Right lobe of liver (tissue), 6 donors: ENCODE data around the gene FNIP2. TPM values are rescaled to one million over a fixed set of nuclear protein-coding genes. Genes with fewer than 3 reads are reported as not detected.
A peak's percentile ranks its signal among the peaks of the same experiment; 100 is the strongest.

Experiments used
- ATAC-seq, 4 donors: fragments of 200-7000 bp; cut with Tn5 transposase; one replicate each; pipeline ENCODE4 v1.9.1; 2020; ENCODE audit warnings: mild to moderate bottlenecking in 4 of 4, moderate library complexity in 4 of 4
- DNase-seq, 3 donors: peaks; one replicate each; pipeline ENCODE4 v3.0.0-alpha.2; 2020
- H3K27ac ChIP-seq, 3 donors: fragments of 200-600 bp; one replicate each; pipeline ENCODE4 v1.8.0; 2022
- H3K27me3 ChIP-seq, 2 donors: fragments of 200-600 bp; one replicate each; pipeline ENCODE4 v1.8.0; 2022
- H3K36me3 ChIP-seq, 4 donors: fragments of 200-600 bp; sonication (generic) in 1 of 4; one replicate each; pipeline versions ENCODE4 v1.5.1 to v1.8.0; 2017 to 2022; ENCODE audit warnings: control low read depth in 1 of 4
- H3K4me1 ChIP-seq, 4 donors: fragments of 200-600 bp; sonication (generic) in 1 of 4; one replicate each; pipeline versions ENCODE4 v1.5.1 to v1.8.0; 2017 to 2022; ENCODE audit warnings: control low read depth in 1 of 4
- H3K4me3 ChIP-seq, 3 donors: fragments of 200-600 bp; one replicate each; pipeline ENCODE4 v1.8.0; 2022
- H3K9me3 ChIP-seq, 4 donors: fragments of 200-600 bp; sonication (generic) in 1 of 4; one replicate each; pipeline versions ENCODE4 v1.5.1 to v1.8.0; 2017 to 2022; ENCODE audit warnings: control low read depth in 1 of 4
- POLR2A ChIP-seq: fragments of 450-650 bp; IDR thresholded peaks from one replicate; pipeline ENCODE4 v1.6.1; 2017; ENCODE audit warnings: antibody characterized with exemption, mild to moderate bottlenecking
- WGBS: methylation state at CpG from one replicate; pipeline ENCODE4 v1.1.6; 2018; ENCODE audit warnings: low coverage, low lambda C conversion rate; ENCODE audit not compliant: insufficient coverage; ENCODE audit errors: missing lambda C conversion rate; 5-methylcytosine and 5-hydroxymethylcytosine counted together
- intact Hi-C, 2 donors: fragments of 100-400 bp; cut with DNase I; formaldehyde crosslinking; loops; one replicate each; pipeline versions ENCODE4 v1.11.2 to v1.14.1; 2022
- total RNA-seq, 6 experiments: library from RNA; depleted of rRNA in 2 of 6; stranded (reverse); fragments of >200 nt in 2 of 6; fragmentation: NEBNext Ultra II Directional in 3 of 6; extraction: Animal tissue kit (Norgen Biotek cat#: 25700) in 3 of 6; gene quantifications; one replicate each; pipeline versions ENCODE4 v1.1.0 to v1.2.4, GENCODE V29; 2016 to 2023
- TF ChIP-seq, protein P1 (sequence below), 4 donors: fragments of 200-600 bp in 3 of 4; fragments of 450-650 bp in 1 of 4; IDR thresholded peaks; one replicate each; pipeline versions ENCODE4 v1.5.1 to v1.8.0; 2016 to 2022; ENCODE audit warnings: antibody characterized with exemption in 4 of 4, mild to moderate bottlenecking in 2 of 4
- donor health status: DM: no; HTN: yes; CAD: no.
- donor health status: DM: no; HTN: no; CAD: no.
- donor health status: DM: no; HTN: no; CAD: no.
- donor health status: DM: no; HTN: yes; CAD: no.
- donor health status: DM: no; HTN: yes; CAD: no.

Gene FNIP2
- total RNA-seq, 6 experiments from 2014 or later = 34.2 to 67.4 (median 37.8) TPM

DNA sequence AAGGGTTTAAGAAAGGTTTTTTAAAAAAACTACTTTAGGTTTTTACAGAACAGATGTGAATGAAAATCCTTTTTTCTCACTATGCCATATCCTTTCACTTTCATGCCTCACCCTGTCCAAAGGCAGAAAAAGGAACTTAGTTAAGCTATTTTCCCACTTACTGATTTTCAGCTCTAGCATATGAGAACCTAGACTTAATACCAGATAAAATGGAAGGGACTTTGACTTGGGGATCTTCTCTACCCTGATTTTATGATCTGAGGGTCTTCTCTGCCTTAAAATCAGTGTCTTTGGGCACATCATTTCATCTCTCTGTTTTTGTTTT, 42.4 kb downstream of the FNIP2 start:
- no peaks in the 10 kb centered on the region for H3K9me3 ChIP-seq
- ATAC-seq (no peak), DNase-seq (no peak)
- peak overlapping the region; percentile 0 to 62 (median 44) for H3K27ac ChIP-seq
- peaks cover 0 to 69% (median 17%) of the 10 kb centered on the region in 4 donors for H3K4me1 ChIP-seq
- intact Hi-C loops = no loop called here
- no peaks in the 10 kb centered on the region for H3K27me3 ChIP-seq
- TF ChIP-seq, protein P1, sequence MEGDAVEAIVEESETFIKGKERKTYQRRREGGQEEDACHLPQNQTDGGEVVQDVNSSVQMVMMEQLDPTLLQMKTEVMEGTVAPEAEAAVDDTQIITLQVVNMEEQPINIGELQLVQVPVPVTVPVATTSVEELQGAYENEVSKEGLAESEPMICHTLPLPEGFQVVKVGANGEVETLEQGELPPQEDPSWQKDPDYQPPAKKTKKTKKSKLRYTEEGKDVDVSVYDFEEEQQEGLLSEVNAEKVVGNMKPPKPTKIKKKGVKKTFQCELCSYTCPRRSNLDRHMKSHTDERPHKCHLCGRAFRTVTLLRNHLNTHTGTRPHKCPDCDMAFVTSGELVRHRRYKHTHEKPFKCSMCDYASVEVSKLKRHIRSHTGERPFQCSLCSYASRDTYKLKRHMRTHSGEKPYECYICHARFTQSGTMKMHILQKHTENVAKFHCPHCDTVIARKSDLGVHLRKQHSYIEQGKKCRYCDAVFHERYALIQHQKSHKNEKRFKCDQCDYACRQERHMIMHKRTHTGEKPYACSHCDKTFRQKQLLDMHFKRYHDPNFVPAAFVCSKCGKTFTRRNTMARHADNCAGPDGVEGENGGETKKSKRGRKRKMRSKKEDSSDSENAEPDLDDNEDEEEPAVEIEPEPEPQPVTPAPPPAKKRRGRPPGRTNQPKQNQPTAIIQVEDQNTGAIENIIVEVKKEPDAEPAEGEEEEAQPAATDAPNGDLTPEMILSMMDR (IDR thresholded peaks at IDR 0.05) = no peak
- TF ChIP-seq POLR2A = no peak
- H3K36me3 ChIP-seq = no peaks in the 10 kb centered on the region
- no peak overlapping the region for H3K4me3 ChIP-seq

DNA sequence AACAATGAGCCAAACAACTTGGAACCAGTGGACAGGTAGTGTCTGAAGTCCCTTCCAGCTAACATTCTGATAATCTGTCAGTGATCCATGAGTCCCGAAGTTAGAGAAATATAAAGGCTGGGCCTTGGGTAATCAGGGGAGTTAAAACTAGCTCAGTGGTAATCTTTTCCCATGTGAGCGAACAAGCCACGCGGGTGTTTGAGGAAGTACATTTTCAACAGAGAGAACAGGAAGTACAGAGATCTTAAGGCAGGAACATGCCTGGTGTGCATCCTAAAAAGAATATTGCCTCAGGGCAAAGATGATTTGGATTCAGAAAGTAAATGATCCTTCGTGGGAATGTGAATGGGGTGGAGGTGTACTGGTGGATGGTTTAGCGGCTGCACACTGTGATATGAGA, 42.9 kb downstream of the FNIP2 start:
- 30% methylated on average over 6 of the region's 6 CpGs for WGBS
- peak; percentile 10 to 22 (median 18) for ATAC-seq
- Histone ChIP-seq H3K27me3 (no peaks in the 10 kb centered on the region), H3K4me3 (no peak overlapping the region), H3K4me1 (peaks cover 0 to 69% (median 17%) of the 10 kb centered on the region in 4 donors), H3K36me3 (no peaks in the 10 kb centered on the region), H3K9me3 (no peaks in the 10 kb centered on the region), H3K27ac (peak overlapping the region; percentile 0 to 62 (median 44))
- TF ChIP-seq, protein P1 (IDR thresholded peaks at IDR 0.05) = peak in 1 of 4 donors; percentile 8
- TF ChIP-seq POLR2A = no peak
- no peak for DNase-seq
- intact Hi-C loops = no loop called here

DNA sequence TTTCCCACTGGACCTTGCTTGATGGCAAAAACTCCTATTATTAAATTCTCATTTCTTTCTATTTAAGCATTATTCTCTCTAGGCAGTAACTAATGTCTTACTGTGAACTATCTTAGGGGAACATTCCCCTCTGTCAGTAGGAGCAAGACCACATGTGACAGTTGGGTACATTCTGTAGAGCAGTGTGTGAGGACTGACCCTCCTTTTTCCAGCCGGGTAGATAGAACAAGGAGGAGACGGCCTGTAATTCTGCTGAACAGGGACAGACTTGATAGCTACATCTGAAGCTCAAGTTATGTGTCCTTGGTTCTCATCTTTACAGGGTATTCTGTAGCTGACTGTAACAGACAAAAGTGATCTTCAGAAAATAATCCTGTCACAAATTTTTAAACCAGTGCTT, 43.3 kb downstream of the FNIP2 start:
- Histone ChIP-seq H3K4me3 (no peak overlapping the region), H3K9me3 (no peaks in the 10 kb centered on the region), H3K27me3 (no peaks in the 10 kb centered on the region), H3K4me1 (peaks cover 0 to 69% (median 17%) of the 10 kb centered on the region in 4 donors), H3K36me3 (no peaks in the 10 kb centered on the region), H3K27ac (peak overlapping the region in 2 of 3 donors; percentile 6 to 28)
- DNase-seq (no peak), ATAC-seq (no peak)
- TF ChIP-seq POLR2A = no peak
- TF ChIP-seq, protein P1 (IDR thresholded peaks at IDR 0.05) = no peak
- intact Hi-C loops = no loop called here
- WGBS = 37% methylated on average over 2 of the region's 2 CpGs

DNA sequence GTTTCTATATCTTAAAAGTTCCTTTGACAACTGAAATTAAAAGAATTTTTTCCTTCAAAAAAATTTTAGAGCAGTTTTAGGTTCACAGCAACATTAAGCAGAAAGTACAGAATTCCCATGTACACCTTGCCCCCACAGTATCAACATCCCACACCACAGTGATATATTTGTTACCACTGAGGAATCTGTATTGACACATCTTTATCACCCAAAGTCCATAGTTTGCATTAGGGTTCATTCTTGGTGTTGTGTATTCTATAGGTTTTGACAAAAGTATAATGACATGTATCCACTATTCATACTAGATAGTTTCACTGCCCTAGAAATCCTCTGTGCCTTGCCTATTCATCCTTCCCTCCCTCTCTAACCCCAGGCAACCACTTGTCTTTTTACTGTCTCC, 43.7 kb downstream of the FNIP2 start:
- DNase-seq (no peak), ATAC-seq (no peak)
- no peaks in the 10 kb centered on the region for H3K9me3 ChIP-seq
- TF ChIP-seq, protein P1 (IDR thresholded peaks at IDR 0.05) = no peak
- TF ChIP-seq POLR2A = no peak
- peak overlapping the region in 1 of 3 donors; percentile 28 for H3K27ac ChIP-seq
- H3K36me3 ChIP-seq = no peaks in the 10 kb centered on the region
- H3K27me3 ChIP-seq = no peaks in the 10 kb centered on the region
- no peak overlapping the region for H3K4me3 ChIP-seq
- intact Hi-C loops = no loop called here
- H3K4me1 ChIP-seq = peaks cover 0 to 70% (median 18%) of the 10 kb centered on the region in 4 donors

DNA sequence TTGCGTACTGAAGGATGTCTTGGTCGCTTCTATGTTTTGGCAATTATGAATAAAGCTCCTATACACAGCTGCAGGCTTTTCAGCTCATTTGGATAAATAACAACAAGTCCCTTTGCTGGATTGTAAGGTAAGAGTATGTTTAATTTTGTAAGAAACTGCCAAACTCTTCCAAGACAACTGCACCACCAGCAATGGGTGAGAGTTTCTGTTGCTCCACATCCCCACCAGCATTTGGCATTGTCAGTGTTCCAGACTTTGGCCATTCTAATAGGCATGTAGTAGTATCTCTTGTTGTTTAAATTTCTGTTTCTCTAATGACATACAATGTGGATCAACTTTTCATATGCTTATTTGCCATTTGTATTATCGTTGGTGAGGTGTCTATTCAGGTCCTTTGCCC, 44.3 kb downstream of the FNIP2 start:
- Histone ChIP-seq H3K4me3 (no peak overlapping the region), H3K4me1 (peaks cover 0 to 71% (median 21%) of the 10 kb centered on the region in 4 donors), H3K27ac (peak overlapping the region in 1 of 3 donors; percentile 72), H3K9me3 (no peaks in the 10 kb centered on the region), H3K36me3 (no peaks in the 10 kb centered on the region), H3K27me3 (no peaks in the 10 kb centered on the region)
- intact Hi-C loops = no loop called here
- 90% methylated on average over 3 of the region's 3 CpGs for WGBS
- no peak for TF ChIP-seq POLR2A
- TF ChIP-seq, protein P1 (IDR thresholded peaks at IDR 0.05) = no peak
- no peak for DNase-seq
- no peak for ATAC-seq
